HUES48 (cell line): ENCODE results near the gene RRP1.

Experiments used
- H3K27ac ChIP-seq: one replicate; pipeline ENCODE4 v1.7.0; 2013; ENCODE audit warnings: low read depth, low read length, inconsistent platforms
- H3K27me3 ChIP-seq: 2 replicates; pipeline ENCODE4 v1.6.1; 2013; ENCODE audit warnings: mild to moderate bottlenecking, low read length; ENCODE audit not compliant: control insufficient read depth, insufficient read depth
- H3K36me3 ChIP-seq: 2 replicates; pipeline ENCODE4 v1.6.1; 2013; ENCODE audit warnings: low read length; ENCODE audit not compliant: control insufficient read depth, insufficient read depth
- H3K4me1 ChIP-seq: 2 replicates; pipeline ENCODE4 v1.6.1; 2013; ENCODE audit warnings: mild to moderate bottlenecking, low read length; ENCODE audit not compliant: control insufficient read depth, insufficient read depth
- H3K4me3 ChIP-seq: 2 replicates; pipeline ENCODE4 v1.5.1; 2013; ENCODE audit warnings: mild to moderate bottlenecking, low read depth, low read length
- H3K9ac ChIP-seq: 2 replicates; pipeline ENCODE4 v1.6.1; 2013; ENCODE audit warnings: mild to moderate bottlenecking, low read depth, low read length, moderate library complexity
- H3K9me3 ChIP-seq: 2 replicates; pipeline ENCODE4 v1.6.1; 2013; ENCODE audit warnings: low read length; ENCODE audit not compliant: control insufficient read depth, insufficient read depth

RRP1 gene

DNA sequence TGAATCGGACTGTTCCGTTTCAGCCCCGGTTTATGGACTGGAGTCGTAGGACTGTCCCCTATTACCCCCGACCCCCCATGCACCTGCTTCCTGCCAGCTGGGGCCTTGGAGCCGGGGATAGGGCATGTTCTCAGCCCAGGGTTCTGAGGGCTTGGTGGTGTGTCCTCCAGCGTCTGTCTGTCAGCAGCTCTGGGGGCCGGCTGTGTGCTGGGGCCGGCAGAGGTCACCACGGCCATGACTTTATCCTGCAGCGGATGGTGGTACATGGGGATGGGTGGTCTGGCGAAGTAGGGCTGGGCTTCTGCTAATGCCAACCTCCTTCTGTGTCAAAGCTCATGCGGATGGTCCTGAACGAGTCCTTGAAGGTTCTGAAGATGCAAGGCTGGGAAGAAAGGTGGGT, 5.5 kb downstream of the RRP1 start:
- Histone ChIP-seq H3K36me3 (peaks cover 90% of the 10 kb centered on the region), H3K9me3 (no peaks in the 10 kb centered on the region), H3K27me3 (no peaks in the 10 kb centered on the region), H3K4me1 (peaks cover 6% of the 10 kb centered on the region; the same call in 1 of the 2 replicates), H3K4me3 (no peak overlapping the region), H3K27ac (no peak overlapping the region), H3K9ac (no peak overlapping the region)

DNA sequence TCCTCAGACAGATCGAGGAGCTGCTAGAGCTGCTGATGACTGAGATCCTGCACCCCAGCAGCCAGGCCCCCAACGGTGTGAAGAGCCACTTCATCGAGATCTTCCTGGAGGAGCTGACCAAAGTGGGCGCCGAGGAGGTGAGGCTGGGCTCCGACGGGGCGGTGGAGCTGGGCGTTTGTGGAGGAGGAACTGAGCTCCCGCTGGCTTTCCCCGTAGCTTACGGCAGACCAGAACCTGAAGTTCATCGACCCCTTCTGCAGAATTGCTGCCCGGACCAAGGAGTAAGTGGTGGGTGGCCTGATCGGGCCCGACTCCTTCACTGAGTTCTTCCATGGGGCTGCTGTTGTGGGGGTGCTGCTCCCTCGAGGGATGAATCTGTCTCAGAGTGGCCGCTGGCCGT, 8.0 kb downstream of the RRP1 start:
- Histone ChIP-seq H3K27ac (no peak overlapping the region), H3K4me3 (no peak overlapping the region), H3K27me3 (no peaks in the 10 kb centered on the region), H3K36me3 (peaks cover 100% of the 10 kb centered on the region), H3K4me1 (no peaks in the 10 kb centered on the region), H3K9me3 (no peaks in the 10 kb centered on the region), H3K9ac (no peak overlapping the region)

DNA sequence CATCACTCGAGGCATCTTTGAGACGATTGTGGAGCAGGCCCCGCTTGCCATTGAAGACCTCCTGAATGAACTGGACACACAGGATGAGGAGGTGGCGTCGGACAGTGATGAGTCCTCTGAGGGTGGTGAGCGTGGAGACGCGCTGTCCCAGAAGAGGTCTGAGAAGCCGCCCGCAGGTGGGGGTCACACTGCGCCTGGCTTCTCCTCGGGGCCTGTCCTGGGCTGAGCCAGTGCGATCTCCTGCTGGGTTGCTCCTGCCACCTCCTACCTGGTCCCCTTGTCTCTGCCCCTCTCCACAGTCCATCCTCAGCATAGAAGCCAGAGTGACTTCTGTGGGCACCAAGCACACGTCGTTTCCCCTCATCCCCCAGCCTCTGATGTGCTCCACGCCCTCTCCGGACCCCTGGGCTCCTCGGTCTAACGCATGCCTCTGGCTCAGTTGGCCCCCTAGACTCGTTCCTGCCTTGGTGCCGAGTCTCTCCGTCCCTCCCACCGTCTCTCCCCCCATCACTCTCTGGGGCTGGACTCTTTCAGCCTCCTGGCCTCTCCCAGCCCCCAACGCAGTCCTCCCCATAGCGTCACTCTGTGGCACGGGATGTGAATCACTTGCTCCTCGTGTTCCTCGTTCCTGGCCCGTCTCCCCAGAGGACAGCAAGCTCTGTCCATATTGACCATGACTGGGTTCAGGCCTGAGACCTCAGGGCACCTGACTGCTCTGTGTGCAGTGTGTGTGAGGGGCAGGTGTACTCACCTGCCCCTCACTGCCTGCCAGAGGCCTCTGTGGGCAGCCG, 8.7 kb downstream of the RRP1 start:
- Histone ChIP-seq H3K9me3 (no peaks in the 10 kb centered on the region), H3K27me3 (no peaks in the 10 kb centered on the region), H3K4me3 (no peak overlapping the region), H3K4me1 (no peaks in the 10 kb centered on the region), H3K36me3 (peaks cover 100% of the 10 kb centered on the region), H3K27ac (no peak overlapping the region), H3K9ac (no peak overlapping the region)

DNA sequence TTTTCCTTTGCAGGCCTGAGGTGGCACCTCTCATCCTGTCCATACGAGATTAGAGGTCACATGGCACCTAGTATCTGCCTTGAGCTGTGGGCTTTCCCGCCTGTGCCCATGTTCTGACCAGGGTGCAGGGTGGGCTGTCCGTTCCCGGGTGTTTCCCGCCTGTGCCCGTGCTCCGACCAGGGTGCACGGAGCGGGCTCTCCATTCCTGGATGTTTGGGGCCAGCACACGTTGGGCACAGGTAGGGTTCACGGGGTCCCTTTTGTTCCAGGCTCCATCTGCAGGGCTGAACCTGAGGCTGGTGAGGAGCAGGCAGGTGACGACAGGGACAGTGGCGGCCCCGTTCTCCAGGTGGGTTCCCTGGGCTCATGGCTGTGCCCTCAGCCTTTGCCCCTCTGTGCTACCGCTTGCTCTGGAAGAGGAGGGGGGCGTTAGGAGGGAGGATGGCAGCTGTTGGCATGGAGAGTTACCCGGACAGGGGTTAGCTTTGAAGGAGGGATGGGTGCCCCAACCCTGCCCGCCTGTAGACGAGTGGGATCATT, 10.0 kb downstream of the RRP1 start:
- H3K4me3 ChIP-seq = no peak overlapping the region
- H3K36me3 ChIP-seq = peaks cover 100% of the 10 kb centered on the region

DNA sequence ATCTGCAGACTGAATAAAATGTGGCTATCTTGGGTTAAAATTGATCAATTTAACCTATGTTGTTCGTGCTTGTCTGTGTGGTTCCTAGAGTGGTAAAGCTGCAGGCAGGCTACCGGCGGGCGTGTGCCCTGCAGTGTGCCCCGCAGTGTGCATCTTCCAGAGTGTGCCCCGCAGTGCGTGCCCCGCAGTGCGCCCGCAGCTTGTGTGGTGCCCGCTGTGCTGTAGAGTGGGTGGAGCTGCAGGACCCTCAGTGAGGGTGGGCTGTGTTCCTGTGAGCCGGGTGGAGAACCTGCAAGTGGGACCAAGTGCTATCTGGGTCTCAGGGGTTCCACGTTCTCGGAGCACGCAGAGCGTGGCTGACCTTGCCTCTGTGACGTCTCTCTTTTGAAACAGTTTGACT, 10.7 kb downstream of the RRP1 start:
- Histone ChIP-seq H3K27ac (no peak overlapping the region), H3K27me3 (no peaks in the 10 kb centered on the region), H3K9ac (no peak overlapping the region), H3K9me3 (no peaks in the 10 kb centered on the region), H3K4me3 (no peak overlapping the region), H3K4me1 (no peaks in the 10 kb centered on the region), H3K36me3 (peaks cover 96% of the 10 kb centered on the region)

More for the DNA sequence above, 10.0 kb downstream of the RRP1 start:
- no peak overlapping the region for H3K27ac ChIP-seq
- H3K9ac ChIP-seq = no peak overlapping the region
- H3K27me3 ChIP-seq = no peaks in the 10 kb centered on the region
- H3K4me1 ChIP-seq = no peaks in the 10 kb centered on the region
- H3K9me3 ChIP-seq = no peaks in the 10 kb centered on the region

DNA sequence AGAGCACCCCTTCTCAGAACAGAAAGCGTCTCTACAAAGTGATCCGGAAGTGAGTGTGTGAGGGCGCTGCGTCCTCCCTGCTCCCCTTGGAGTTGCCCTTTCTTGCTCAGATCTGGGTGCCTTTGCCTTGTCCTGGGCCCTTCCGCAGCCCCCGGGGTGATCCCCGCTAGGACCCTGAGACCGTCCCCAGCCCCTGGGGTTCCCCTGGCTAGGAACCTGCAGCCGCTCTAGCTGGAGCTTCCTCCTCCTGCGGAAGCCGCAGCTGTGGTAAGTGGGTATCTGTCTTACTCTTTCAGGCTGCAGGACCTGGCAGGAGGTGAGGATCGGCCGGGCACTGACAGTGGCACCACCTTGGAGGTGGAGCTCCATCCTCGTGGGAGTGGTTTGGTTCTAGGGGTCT, 11.2 kb downstream of the RRP1 start:
- Histone ChIP-seq H3K9ac (no peak overlapping the region), H3K27ac (no peak overlapping the region), H3K36me3 (peaks cover 96% of the 10 kb centered on the region), H3K9me3 (no peaks in the 10 kb centered on the region), H3K4me1 (no peaks in the 10 kb centered on the region), H3K27me3 (no peaks in the 10 kb centered on the region), H3K4me3 (no peak overlapping the region)

DNA sequence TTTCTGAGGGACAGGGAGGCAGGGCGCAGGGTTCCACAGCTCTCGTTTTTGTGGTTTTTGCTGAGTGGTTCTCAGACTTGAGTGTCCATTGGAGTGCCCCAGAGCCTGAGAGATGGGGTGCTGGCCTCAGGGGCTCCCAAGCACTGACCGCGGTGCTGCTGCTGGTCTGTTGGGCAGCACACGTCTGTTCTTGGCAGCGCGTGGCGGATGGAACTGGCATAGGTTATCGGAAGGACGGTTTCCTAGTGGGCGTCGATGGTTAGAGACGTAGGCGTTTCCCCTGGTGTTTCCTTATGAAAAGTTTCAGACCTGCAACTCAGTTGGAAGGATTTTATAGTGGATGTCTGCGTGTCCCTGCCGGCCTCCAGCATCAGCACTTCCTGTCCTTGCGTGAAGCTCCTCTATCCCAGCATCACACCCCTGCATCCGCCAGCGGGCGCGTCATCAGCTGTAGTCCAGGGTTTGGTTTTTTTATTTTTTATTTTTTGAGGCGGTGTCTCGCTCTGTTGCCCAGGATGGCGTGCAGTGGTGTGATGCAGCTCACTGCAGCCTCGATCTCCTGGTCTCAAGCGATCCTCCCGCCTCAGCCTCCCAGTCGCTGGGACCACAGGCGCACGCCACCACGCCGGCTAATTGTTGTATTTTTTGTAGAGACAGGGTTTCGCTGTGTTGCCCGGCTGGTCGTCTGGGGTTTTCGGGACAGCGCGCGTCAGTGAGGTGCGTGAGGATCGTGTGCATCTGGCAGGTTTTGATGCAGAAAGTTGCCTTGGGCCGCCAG, 11.8 kb downstream of the RRP1 start:
- no peak overlapping the region for H3K9ac ChIP-seq
- H3K4me1 ChIP-seq = no peaks in the 10 kb centered on the region
- H3K27ac ChIP-seq = no peak overlapping the region
- H3K27me3 ChIP-seq = no peaks in the 10 kb centered on the region
- H3K36me3 ChIP-seq = peaks cover 95% of the 10 kb centered on the region
- no peaks in the 10 kb centered on the region for H3K9me3 ChIP-seq
- H3K4me3 ChIP-seq = no peak overlapping the region

DNA sequence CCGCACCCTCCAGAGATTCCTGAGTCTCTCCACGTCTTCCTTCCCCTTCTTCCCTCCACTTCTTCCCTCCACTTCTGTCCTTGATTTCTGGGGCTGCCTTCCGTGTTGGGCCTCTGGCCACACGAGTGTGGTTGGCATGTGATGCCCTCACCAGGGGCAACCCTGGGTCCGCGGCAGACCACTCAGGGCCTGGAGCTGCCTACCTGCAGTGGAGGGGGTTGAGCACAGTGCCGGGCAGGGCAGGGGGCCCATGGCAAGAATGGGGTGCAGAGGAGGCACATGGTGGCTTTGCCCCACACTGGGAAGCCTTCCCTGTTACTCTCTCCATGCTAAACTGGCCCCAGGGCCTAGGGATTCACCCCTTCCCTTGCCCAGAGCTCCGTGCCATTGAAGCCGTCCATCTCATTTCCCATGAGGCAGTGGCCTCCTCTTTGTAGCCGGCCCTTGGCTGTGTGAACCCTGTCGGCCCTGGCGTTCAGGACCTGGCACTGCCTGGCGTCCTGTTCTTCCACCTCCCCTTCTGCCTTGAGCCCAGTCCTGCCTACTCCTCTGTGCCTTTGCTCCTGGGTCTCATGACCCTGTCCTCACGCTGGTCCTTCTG, 13.4 kb downstream of the RRP1 start:
- Histone ChIP-seq H3K27ac (no peak overlapping the region), H3K9ac (no peak overlapping the region), H3K36me3 (peaks cover 84% of the 10 kb centered on the region), H3K4me3 (no peak overlapping the region), H3K4me1 (no peaks in the 10 kb centered on the region), H3K27me3 (no peaks in the 10 kb centered on the region), H3K9me3 (no peaks in the 10 kb centered on the region)

DNA sequence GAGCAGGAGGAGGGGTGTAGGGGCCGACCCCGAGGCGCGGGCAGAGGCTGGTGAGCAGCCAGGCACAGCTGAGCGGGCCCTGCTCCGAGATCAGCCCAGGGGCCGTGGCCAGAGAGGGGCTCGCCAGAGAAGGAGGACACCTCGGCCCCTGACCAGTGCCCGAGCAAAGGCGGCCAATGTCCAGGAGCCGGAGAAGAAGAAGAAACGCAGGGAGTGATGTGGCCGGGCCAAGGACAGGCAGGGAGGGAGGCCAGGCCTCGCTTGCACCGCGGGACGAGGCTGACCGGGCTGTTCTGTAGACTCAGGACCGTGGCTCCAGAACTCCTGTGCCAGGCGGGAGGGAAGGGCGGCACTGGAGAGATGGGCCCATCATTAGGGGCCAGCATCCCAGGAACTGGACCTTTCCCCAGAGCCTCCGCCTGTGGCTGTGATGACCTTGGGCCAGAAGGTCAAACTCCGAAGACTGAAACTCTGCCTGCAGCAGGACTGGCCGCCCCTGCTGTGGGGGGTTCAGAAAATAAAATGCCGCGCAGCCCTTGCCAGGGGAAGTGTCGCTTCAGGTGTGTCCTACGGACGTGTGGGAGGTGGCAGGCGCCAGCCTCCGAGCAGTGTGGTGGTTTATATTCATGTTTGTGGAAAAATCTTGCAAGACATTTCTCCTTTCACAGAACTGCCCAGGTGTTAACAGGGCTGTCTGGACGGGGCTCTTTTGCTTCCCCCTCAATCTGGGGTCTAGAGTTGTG, 14.4 kb downstream of the RRP1 start:
- Histone ChIP-seq H3K9ac (no peak overlapping the region), H3K27ac (no peak overlapping the region), H3K36me3 (peaks cover 74% of the 10 kb centered on the region), H3K9me3 (no peaks in the 10 kb centered on the region), H3K4me1 (no peaks in the 10 kb centered on the region), H3K4me3 (no peak overlapping the region), H3K27me3 (no peaks in the 10 kb centered on the region)

DNA sequence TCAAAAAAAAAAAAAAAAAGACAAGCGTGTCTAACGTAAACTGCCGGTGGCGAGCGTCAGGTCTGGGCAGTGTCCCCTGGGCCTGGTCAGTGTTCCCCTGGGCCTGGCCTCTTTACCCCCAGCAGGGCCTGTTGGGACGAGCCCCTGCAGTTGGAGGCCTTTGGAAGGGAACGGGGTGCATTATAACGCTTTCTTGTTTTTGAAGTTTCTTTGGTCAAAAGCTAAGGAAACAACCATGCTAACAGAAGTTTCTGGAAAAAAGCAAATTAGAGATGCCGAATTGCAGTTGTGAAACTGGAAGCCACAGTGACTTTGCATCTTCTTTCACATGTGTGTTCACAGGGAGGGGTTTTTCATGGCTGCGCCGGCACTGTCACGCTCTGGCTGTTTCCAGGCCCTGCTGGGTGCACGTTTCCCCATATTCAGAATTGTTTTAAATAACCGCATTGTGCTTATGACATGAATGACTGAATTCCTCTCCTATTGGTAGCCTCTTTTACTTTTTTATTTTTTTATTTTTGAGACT, 16.0 kb downstream of the RRP1 start:
- Histone ChIP-seq H3K9ac (no peak overlapping the region), H3K4me3 (no peak overlapping the region), H3K9me3 (no peaks in the 10 kb centered on the region)

More for the DNA sequence above, 16.0 kb downstream of the RRP1 start:
- Histone ChIP-seq H3K27me3 (no peaks in the 10 kb centered on the region), H3K4me1 (no peaks in the 10 kb centered on the region), H3K36me3 (peaks cover 58% of the 10 kb centered on the region), H3K27ac (no peak overlapping the region)
